Measurements from ENCODE around the gene ZCCHC24. TPM values are rescaled to one million over a fixed set of nuclear protein-coding genes. Genes with fewer than 3 reads are reported as not detected.

Gene ZCCHC24
- total and polyA plus RNA-seq, 2 experiments from 2014 or later = 58.0 to 65.4 TPM

DNA sequence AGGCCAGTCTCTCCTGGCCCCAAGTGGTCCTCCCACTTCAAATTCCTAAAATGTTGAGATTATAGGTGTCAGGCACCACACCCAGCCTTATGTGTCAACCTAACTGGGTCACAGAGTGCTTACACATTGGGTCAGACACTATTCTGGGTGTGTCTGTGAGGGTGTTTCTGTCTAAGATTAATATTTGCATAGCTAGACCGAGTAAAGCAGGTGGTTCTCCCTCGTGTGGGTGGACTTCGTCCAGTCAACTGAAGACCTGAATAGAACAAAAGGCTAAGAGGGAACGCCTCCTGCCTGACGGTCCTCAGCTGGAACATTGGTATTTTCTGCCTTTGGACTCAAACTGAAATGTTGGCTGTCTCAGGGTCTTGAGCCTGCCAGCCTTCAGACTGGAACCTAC is 86.6 kb downstream of the ZCCHC24 start:
- Histone ChIP-seq H3K36me3 (peaks cover 9% of the 10 kb centered on the region), H3K4me1 (ENCODE audit: low read depth) (no peaks in the 10 kb centered on the region), H3K9me3 (ENCODE audit: low read depth) (no peaks in the 10 kb centered on the region), H3K27ac (no peak overlapping the region), H3K4me3 (no peak overlapping the region), H3K27me3 (no peaks in the 10 kb centered on the region)
- TF ChIP-seq, protein P1, sequence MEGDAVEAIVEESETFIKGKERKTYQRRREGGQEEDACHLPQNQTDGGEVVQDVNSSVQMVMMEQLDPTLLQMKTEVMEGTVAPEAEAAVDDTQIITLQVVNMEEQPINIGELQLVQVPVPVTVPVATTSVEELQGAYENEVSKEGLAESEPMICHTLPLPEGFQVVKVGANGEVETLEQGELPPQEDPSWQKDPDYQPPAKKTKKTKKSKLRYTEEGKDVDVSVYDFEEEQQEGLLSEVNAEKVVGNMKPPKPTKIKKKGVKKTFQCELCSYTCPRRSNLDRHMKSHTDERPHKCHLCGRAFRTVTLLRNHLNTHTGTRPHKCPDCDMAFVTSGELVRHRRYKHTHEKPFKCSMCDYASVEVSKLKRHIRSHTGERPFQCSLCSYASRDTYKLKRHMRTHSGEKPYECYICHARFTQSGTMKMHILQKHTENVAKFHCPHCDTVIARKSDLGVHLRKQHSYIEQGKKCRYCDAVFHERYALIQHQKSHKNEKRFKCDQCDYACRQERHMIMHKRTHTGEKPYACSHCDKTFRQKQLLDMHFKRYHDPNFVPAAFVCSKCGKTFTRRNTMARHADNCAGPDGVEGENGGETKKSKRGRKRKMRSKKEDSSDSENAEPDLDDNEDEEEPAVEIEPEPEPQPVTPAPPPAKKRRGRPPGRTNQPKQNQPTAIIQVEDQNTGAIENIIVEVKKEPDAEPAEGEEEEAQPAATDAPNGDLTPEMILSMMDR (IDR thresholded peaks at IDR 0.05; ENCODE audit: low read depth, low read length) = no peak
- no peak for DNase-seq (ENCODE audit: low read depth in 1 of 2, low spot score in 1 of 2)

DNA sequence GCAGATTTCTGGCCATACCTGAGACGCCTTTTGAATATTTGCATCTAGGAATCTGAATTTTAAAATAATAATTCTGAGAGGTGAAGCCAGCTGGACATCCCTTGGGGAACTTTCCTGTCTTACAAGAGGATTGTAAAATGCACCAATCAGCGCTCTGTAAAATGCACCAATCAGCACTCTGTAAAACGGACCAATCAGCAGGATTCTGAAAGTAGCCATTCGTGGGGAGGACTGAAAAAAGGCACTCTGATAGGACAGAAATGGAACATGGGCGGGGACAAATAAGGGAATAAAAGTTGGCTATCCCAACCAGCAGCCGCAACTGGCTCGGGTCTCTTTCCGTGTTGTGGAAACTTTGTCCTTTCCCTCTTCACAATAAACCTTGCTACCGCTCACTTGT is 88.2 kb downstream of the ZCCHC24 start:
- Histone ChIP-seq H3K36me3 (peaks cover 21% of the 10 kb centered on the region), H3K27ac (no peak overlapping the region), H3K27me3 (no peaks in the 10 kb centered on the region), H3K9me3 (ENCODE audit: low read depth) (no peaks in the 10 kb centered on the region), H3K4me3 (no peak overlapping the region), H3K4me1 (ENCODE audit: low read depth) (no peaks in the 10 kb centered on the region)
- DNase-seq (ENCODE audit: low read depth in 1 of 2, low spot score in 1 of 2) = no peak
- TF ChIP-seq, protein P1 (IDR thresholded peaks at IDR 0.05; ENCODE audit: low read depth, low read length) = no peak

DNA sequence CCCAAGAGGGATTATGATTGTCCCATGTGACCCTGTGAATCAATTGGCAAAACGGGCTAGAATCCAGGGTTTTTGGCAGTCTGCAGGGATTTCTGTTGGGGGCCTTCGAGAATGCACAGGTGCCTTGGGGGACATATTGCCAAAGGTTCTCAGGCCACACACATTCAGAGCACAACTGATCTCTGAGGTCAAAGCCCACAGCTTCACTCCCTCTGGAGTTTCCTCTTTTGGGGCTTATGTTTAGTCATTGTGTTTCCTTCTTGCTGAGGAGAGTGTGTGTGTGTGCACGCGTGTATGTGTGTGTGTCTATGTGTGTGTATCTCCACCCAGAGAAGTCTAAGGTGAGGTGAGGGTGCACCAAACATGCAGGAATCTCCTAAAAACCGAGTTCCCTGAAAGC is 89.3 kb downstream of the ZCCHC24 start:
- no peak for DNase-seq (ENCODE audit: low read depth in 1 of 2, low spot score in 1 of 2)
- H3K36me3 ChIP-seq = peaks cover 28% of the 10 kb centered on the region
- H3K27me3 ChIP-seq = no peaks in the 10 kb centered on the region
- H3K9me3 ChIP-seq (ENCODE audit: low read depth) = no peaks in the 10 kb centered on the region
- no peak overlapping the region for H3K4me3 ChIP-seq
- TF ChIP-seq, protein P1 (IDR thresholded peaks at IDR 0.05; ENCODE audit: low read depth, low read length) = no peak
- no peak overlapping the region for H3K27ac ChIP-seq
- H3K4me1 ChIP-seq (ENCODE audit: low read depth) = no peaks in the 10 kb centered on the region

DNA sequence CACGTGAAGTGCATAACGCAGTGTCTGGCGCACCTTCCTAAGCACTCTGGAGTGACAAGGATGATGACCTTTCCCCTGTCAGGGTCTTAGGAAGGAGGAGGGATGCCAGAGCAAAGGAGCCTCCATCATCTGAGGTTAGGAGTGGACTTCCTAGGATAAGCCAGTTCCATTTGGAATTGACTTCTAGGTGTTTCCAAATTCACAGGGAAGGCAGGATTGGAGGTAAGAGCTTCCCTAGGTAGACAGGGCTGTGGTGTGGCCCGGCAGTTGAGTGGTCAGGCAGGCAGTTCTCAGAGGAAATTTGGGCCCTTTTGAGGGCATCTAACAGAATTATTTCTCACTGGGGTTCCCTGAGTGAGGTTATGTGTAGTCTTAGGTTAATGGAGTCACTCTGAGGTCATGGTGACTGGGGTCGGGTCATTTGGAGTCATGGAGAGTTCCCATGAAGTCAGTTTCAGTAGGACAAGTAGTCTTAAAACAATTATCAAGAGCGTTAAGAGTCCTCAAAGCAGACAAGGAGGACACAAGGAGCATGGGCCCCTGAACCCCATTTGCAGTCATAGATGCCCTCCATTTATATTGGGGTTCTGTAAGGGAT is 89.9 kb downstream of the ZCCHC24 start:
- Histone ChIP-seq H3K36me3 (peaks cover 32% of the 10 kb centered on the region), H3K4me1 (ENCODE audit: low read depth) (no peaks in the 10 kb centered on the region), H3K9me3 (ENCODE audit: low read depth) (no peaks in the 10 kb centered on the region), H3K4me3 (no peak overlapping the region), H3K27ac (no peak overlapping the region), H3K27me3 (no peaks in the 10 kb centered on the region)
- TF ChIP-seq, protein P1 (IDR thresholded peaks at IDR 0.05; ENCODE audit: low read depth, low read length) = no peak
- no peak for DNase-seq (ENCODE audit: low read depth in 1 of 2, low spot score in 1 of 2)

DNA sequence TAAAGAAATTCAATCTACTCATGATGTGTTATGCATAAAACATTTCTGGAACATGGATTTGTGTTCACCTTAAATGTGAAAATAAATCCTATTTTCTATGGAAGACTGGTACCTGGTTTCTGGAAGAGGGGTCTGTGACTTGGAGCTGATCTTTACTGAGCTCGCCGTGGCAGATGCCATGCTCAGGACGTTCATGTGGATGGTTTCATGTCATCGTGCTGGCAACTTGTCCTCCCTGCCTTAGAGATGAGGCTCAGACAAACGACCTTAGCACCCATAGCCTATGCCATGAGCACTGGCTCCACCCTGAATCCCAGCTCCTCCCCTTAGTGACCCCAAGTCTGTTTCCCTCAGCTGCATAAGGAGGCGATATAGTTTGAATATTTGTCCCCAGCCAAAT is 90.8 kb downstream of the ZCCHC24 start:
- Histone ChIP-seq H3K27me3 (no peaks in the 10 kb centered on the region), H3K36me3 (peaks cover 34% of the 10 kb centered on the region), H3K4me3 (no peak overlapping the region), H3K9me3 (ENCODE audit: low read depth) (no peaks in the 10 kb centered on the region), H3K4me1 (ENCODE audit: low read depth) (peaks cover 1% of the 10 kb centered on the region), H3K27ac (no peak overlapping the region)
- TF ChIP-seq, protein P1 (IDR thresholded peaks at IDR 0.05; ENCODE audit: low read depth, low read length) = no peak
- no peak for DNase-seq (ENCODE audit: low read depth in 1 of 2, low spot score in 1 of 2)

All from cardiac muscle cell (in vitro differentiated cells and primary cell).